Upper lobe of right lung (tissue), 1 donor: Measurements from ENCODE around the gene MRPL28. TPM values are rescaled to one million over a fixed set of nuclear protein-coding genes. Genes with fewer than 3 reads are reported as not detected.
A peak's percentile ranks its signal among the peaks of the same experiment; 100 is the strongest.

Experiments
- ATAC-seq: fragments of 200-7000 bp; cut with Tn5 transposase; one replicate; pipeline ENCODE4 v1.9.1; 2020; ENCODE audit warnings: mild to moderate bottlenecking, moderate library complexity
- DNase-seq: peaks from one replicate; pipeline ENCODE4 v3.0.0-alpha.2; 2020
- H3K27ac ChIP-seq: fragments of 200-600 bp; one replicate; pipeline ENCODE4 v1.8.0; 2022
- H3K27me3 ChIP-seq: fragments of 200-600 bp; one replicate; pipeline ENCODE4 v1.8.0; 2022; ENCODE audit warnings: mild to moderate bottlenecking
- H3K36me3 ChIP-seq: fragments of 200-600 bp; one replicate; pipeline ENCODE4 v1.8.0; 2022
- H3K4me1 ChIP-seq: fragments of 200-600 bp; one replicate; pipeline ENCODE4 v1.8.0; 2022
- H3K4me3 ChIP-seq: fragments of 200-600 bp; one replicate; pipeline ENCODE4 v1.8.0; 2022; ENCODE audit warnings: mild to moderate bottlenecking
- H3K9me3 ChIP-seq: fragments of 200-600 bp; one replicate; pipeline ENCODE4 v1.8.0; 2022
- intact Hi-C: fragments of 100-400 bp; cut with DNase I; formaldehyde crosslinking; loops from one replicate; pipeline ENCODE4 v1.11.0; 2022
- total RNA-seq: library from RNA; stranded (reverse); fragmentation: NEBNext Ultra II Directional; extraction: Animal tissue kit (Norgen Biotek cat#: 25700); gene quantifications from one replicate; pipeline ENCODE4 v1.2.1, GENCODE V29; 2021
- TF ChIP-seq, protein P1 (sequence below): fragments of 200-600 bp; IDR thresholded peaks from one replicate; pipeline ENCODE4 v1.8.0; 2022; ENCODE audit warnings: antibody characterized with exemption
- donor health status: DM: no; HTN: yes; CAD: no; lungs with severe emphysema.

The MRPL28 gene
- total RNA-seq, 1 donor from 2014 or later = 39.0 TPM

DNA sequence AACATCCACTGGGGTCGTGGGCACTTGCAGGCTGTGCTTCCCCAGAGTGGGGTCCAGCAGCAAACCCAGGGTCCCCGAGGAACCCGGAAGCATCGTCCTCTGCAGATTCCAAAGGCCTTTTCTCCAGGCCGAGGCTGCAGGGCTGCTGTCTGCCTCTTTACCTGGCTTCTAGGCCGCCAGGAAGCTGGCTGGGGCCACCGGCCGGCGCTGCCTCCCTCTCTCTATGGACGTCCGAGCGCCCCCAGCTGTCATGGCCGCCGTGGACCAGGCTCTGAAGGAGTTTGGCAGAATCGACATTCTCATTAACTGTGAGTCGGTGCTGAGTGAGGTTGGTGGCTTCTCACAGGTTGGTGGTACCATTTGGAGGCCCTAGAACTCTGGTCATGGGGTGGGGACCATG, 36.9 kb upstream of the MRPL28 start:
- H3K9me3 ChIP-seq = no peaks in the 10 kb centered on the region
- H3K4me1 ChIP-seq = peaks cover 5% of the 10 kb centered on the region
- no peaks in the 10 kb centered on the region for H3K27me3 ChIP-seq
- no peak overlapping the region for H3K4me3 ChIP-seq
- peaks cover 13% of the 10 kb centered on the region for H3K36me3 ChIP-seq
- ATAC-seq (no peak), DNase-seq (no peak)
- H3K27ac ChIP-seq = no peak overlapping the region
- TF ChIP-seq, protein P1, sequence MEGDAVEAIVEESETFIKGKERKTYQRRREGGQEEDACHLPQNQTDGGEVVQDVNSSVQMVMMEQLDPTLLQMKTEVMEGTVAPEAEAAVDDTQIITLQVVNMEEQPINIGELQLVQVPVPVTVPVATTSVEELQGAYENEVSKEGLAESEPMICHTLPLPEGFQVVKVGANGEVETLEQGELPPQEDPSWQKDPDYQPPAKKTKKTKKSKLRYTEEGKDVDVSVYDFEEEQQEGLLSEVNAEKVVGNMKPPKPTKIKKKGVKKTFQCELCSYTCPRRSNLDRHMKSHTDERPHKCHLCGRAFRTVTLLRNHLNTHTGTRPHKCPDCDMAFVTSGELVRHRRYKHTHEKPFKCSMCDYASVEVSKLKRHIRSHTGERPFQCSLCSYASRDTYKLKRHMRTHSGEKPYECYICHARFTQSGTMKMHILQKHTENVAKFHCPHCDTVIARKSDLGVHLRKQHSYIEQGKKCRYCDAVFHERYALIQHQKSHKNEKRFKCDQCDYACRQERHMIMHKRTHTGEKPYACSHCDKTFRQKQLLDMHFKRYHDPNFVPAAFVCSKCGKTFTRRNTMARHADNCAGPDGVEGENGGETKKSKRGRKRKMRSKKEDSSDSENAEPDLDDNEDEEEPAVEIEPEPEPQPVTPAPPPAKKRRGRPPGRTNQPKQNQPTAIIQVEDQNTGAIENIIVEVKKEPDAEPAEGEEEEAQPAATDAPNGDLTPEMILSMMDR = no peak
- intact Hi-C loops = no loop called here

DNA sequence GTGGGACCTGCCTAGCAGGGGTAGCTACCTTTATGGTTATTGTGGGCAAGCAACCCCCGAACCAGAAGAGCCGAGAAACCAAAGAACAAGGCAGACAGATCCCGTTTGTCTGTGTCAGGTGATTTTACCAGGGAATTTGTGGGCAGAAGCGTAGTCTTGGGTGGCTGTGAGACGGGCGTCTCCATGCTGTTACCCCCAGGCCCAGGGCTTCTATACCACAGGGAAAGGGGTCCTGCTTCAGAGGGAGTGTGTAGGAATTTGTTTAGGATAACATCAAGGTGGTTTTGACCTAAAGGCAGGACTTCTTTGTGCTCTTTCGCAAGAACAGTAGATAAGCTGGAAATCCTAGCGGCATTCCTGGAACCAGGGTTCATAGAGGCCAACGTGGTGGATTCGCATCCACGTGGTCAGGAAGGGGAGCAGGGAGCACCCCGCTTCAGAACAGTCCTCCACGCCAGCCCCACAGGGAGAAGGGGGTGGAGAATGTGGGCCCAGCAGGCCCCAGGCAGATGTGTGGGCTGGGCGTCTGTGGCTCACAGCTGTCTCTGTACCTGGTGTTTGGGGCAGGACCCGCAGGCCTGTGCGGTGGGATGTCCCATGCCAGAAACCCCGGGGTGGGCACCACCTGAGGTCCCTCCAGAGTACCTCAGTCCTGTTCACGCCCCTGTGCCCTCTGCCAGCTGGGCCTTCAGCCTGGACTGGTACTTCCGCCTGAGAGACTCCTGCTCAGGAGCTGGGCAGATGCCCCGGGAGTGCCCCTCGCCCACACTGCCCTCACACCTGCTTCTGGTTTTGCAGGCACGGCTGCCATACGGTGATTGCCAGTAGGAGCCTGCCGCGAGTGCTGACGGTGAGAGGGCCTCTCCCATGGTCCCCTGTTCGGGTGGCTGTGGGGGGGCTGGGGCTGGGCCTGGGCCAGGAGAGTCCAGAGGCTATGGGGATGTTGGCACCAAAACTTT, 35.5 kb upstream of the MRPL28 start:
- TF ChIP-seq, protein P1 = no peak
- intact Hi-C loops = no loop called here
- Histone ChIP-seq H3K4me1 (peaks cover 6% of the 10 kb centered on the region), H3K4me3 (no peak overlapping the region), H3K36me3 (peaks cover 1% of the 10 kb centered on the region), H3K27ac (no peak overlapping the region), H3K9me3 (no peaks in the 10 kb centered on the region), H3K27me3 (no peaks in the 10 kb centered on the region)
- no peak for ATAC-seq
- DNase-seq = no peak

DNA sequence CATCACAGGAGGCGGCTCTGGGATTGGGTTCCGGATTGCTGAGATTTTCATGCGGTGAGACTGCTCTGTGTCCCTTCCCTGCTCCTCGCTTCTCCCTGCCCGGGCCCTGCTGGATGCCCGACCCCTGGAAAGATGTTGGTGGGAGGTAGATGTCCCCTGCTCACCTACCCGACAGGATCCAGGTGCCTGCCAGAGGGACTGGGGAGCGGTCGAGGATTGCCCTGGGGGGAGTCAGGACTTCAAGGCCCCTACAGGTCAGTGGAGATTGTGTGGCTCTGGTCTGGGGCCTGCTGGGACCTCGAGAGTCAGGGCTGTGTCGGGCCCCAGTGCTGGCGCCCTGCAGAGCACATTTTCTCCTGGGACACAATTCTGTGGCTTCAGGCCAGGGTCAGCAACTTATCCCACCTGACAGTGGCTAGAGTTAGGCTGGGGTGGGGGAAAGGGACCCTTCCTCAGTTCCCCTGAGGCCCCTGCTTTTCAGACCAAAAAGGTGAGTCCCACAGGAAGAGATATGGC, 34.7 kb upstream of the MRPL28 start:
- H3K27me3 ChIP-seq = no peaks in the 10 kb centered on the region
- DNase-seq (no peak), ATAC-seq (no peak)
- no peak overlapping the region for H3K4me3 ChIP-seq
- TF ChIP-seq, protein P1 = no peak
- H3K4me1 ChIP-seq = peaks cover 12% of the 10 kb centered on the region
- intact Hi-C loops = no loop called here
- no peaks in the 10 kb centered on the region for H3K9me3 ChIP-seq
- no peaks in the 10 kb centered on the region for H3K36me3 ChIP-seq
- H3K27ac ChIP-seq = no peak overlapping the region

DNA sequence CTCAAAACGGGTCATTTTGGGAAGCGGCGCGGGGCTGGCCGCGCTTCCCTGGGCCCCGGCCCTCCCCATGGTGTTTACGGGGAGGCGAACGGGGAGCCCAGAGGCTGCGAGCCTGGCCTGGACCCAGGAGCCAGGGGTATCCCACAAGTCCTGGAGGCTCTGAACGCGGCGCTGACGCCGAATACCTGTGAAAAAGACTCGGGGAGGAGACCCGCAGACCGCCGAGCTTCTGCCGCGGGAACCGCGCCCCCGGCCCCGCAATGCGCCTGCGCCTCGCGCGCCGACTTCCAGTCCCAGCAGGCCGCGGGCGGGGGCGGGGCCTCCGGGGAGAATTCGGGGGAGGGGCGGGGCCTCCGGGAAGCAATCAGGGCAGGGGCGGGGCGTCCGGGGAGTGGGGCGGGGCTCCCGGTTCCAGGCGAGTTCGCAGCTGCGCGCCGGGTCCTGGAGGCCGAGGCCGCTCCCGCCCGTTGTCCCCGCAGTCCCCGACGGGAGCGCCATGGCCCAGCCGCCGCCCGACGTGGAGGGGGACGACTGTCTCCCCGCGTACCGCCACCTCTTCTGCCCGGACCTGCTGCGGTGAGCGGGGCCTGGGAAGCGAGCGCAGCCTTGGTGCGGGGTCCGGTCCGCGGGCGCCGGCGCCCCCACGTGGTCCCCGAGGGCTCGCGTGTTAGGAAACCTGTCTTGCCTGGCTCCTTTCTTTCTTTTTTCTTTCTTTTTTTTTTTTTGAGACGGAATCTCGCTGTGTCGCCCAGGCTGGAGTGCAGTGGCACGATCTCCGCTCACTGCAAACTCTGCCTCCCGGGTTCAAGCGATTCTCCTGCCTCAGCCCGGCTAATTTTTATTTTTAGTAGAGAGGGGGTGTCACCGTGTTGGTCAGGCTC, 31.4 kb upstream of the MRPL28 start, which contains the start of gene DECR2:
TSS of gene DECR2 (plus strand) at position 418 of the 881 bp plus-strand sequence. CDS start at position 497, 79 bp downstream.
- ATAC-seq = peak; percentile 96

More for the DNA sequence above, 31.4 kb upstream of the MRPL28 start, which contains the start of gene DECR2:
- Histone ChIP-seq H3K36me3 (no peaks in the 10 kb centered on the region), H3K9me3 (no peaks in the 10 kb centered on the region), H3K4me1 (peaks cover 17% of the 10 kb centered on the region), H3K4me3 (peak within 1 kb of the TSS; percentile 90), H3K27me3 (no peaks in the 10 kb centered on the region), H3K27ac (peak within 1 kb of the TSS; percentile 90)
- intact Hi-C loops = no loop called here
- TF ChIP-seq, protein P1 = peak; percentile 57
- DNase-seq = peak; percentile 99
